DOHH2 (cell line): ENCODE results near the gene MLLT6.
A peak's percentile ranks its signal among the peaks of the same experiment; 100 is the strongest.

ENCODE experiments used
- H3F3A ChIP-seq: fragments of 200-600 bp; sonication (generic), shearing (Covaris generic); 2 replicates; pipeline ENCODE4 v1.6.0; 2016; ENCODE audit warnings: antibody characterized with exemption, mild to moderate bottlenecking; ENCODE audit not compliant: control insufficient read depth, insufficient read depth
- H3K27ac ChIP-seq: fragments of 200-600 bp; sonication (generic); 2 replicates; pipeline ENCODE4 v1.5.1; 2014; ENCODE audit warnings: low read depth, mild to moderate bottlenecking, low read length, moderate library complexity
- H3K27me3 ChIP-seq: fragments of 200-600 bp; sonication (generic); 2 replicates; pipeline ENCODE4 v1.6.1; 2014; ENCODE audit warnings: mild to moderate bottlenecking, low read length, mixed read lengths; ENCODE audit not compliant: control insufficient read depth
- H3K36me3 ChIP-seq: fragments of 200-600 bp; sonication (generic); 2 replicates; pipeline ENCODE4 v1.6.1; 2014; ENCODE audit warnings: mild to moderate bottlenecking, low read length, moderate library complexity, mixed read lengths; ENCODE audit not compliant: control insufficient read depth
- H3K4me1 ChIP-seq: fragments of 200-600 bp; sonication (generic); 2 replicates; pipeline ENCODE4 v1.6.1; 2014; ENCODE audit warnings: mild to moderate bottlenecking, low read length, mixed read lengths; ENCODE audit not compliant: control insufficient read depth
- H3K4me2 ChIP-seq: fragments of 200-600 bp; sonication (generic); 2 replicates; pipeline ENCODE4 v1.6.0; 2014; ENCODE audit warnings: mild to moderate bottlenecking, low read length, moderate library complexity
- H3K4me3 ChIP-seq: fragments of 200-600 bp; sonication (generic); 2 replicates; pipeline ENCODE4 v1.5.1; 2014; ENCODE audit warnings: mild to moderate bottlenecking, low read length, mixed read lengths
- H3K79me2 ChIP-seq: fragments of 200-600 bp; sonication (generic); 2 replicates; pipeline ENCODE4 v1.6.1; 2014; ENCODE audit warnings: mild to moderate bottlenecking, low read length, mixed read lengths; ENCODE audit not compliant: control insufficient read depth
- H3K9me2 ChIP-seq: fragments of 200-600 bp; sonication (generic); replicated peaks from 2 replicates; pipeline ENCODE4 v1.6.1; 2014; ENCODE audit warnings: mild to moderate bottlenecking, low read length, mixed read lengths; ENCODE audit not compliant: control insufficient read depth
- H3K9me3 ChIP-seq: fragments of 200-600 bp; sonication (generic); 2 replicates; pipeline ENCODE4 v1.6.1; 2014; ENCODE audit warnings: antibody characterized with exemption, low read length, mixed read lengths; ENCODE audit not compliant: control insufficient read depth, insufficient read depth
- H4K20me1 ChIP-seq: fragments of 200-600 bp; sonication (generic); 2 replicates; pipeline ENCODE4 v1.6.0; 2014; ENCODE audit warnings: low read depth, mild to moderate bottlenecking, antibody characterized with exemption, low read length, moderate library complexity; ENCODE audit not compliant: control insufficient read depth, insufficient read depth
- CTCF ChIP-seq: fragments of 200-600 bp; sonication (generic); IDR thresholded peaks from one replicate; pipeline ENCODE4 v1.5.1; 2014; ENCODE audit warnings: antibody characterized with exemption, mild to moderate bottlenecking, low read depth, low read length; ENCODE audit not compliant: poor library complexity, severe bottlenecking
- EZH2phosphoT487 ChIP-seq: fragments of 200-600 bp; sonication (generic); IDR thresholded peaks from 2 replicates; pipeline ENCODE4 v1.6.1; 2017; ENCODE audit warnings: borderline replicate concordance, mild to moderate bottlenecking, antibody characterized with exemption, low read length, moderate library complexity, mixed read lengths

MLLT6 gene

GRCh38 chr17:38674749-38675615 lies 30.1 kb upstream of the MLLT6 start, which contains the start of gene EPOP:
Gene EPOP (minus strand): TSS chr17:38674957. CDS start chr17:38674495, 462 bp downstream.
- H3K79me2 ChIP-seq = peaks cover 27% of the 10 kb centered on the region
- H3K27me3 ChIP-seq = peaks cover 4% of the 10 kb centered on the region
- TF ChIP-seq CTCF (no peak), EZH2phosphoT487 (no peak)
- H3K4me3 ChIP-seq = peak within 1 kb of the TSS; percentile 82
- peaks cover 9% of the 10 kb centered on the region for H3F3A ChIP-seq
- no peaks in the 10 kb centered on the region for H3K9me2 ChIP-seq
- H3K27ac ChIP-seq = peak within 1 kb of the TSS; percentile 49
- no peaks in the 10 kb centered on the region for H3K9me3 ChIP-seq
- H3K4me2 ChIP-seq = peak within 1 kb of the TSS; percentile 79
- peaks cover 47% of the 10 kb centered on the region for H3K4me1 ChIP-seq
- peaks cover 6% of the 10 kb centered on the region; the same call in 1 of the 2 replicates for H3K36me3 ChIP-seq
- peaks cover 12% of the 10 kb centered on the region for H4K20me1 ChIP-seq

DNA sequence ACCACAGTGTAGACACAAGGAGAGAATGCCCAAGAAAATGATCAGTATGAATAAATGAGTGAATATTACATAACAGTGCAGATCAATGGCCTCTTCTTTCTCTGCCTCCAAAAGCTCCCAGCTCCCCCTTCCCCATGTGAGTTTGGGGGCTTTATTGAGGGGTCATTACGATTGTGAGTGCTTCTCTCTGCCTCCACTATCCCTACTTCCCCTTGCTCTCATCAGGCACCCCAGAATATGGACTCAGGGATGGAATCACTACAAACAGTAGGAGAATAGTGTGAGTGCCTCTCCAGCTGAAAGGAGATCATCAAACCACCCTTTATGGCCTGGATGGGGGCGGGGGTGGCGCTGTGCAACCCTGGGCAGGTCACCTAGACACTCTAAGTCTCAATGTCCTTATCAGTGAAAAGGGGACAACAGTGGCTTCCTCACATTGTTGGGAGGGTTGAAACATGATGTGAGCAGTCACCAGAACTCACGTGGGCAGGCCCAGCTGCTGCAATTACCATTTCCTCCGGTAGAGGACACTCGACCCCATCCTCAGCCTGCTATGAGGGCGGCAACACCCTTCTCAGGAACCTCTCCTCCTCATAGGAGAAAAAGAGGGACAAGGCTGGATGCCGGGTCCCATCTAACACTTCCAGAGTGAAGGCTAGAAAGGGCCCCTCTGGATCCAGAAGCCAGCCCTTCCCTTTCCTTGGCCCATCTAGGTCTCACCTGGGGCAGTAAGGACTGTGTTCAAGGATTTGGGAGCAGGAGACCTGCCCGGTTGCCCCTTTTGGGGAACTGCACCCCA lies 28.2 kb upstream of the MLLT6 start:
- peaks cover 9% of the 10 kb centered on the region for H3F3A ChIP-seq
- H3K36me3 ChIP-seq = peaks cover 6% of the 10 kb centered on the region; the same call in 1 of the 2 replicates
- H3K9me3 ChIP-seq = no peaks in the 10 kb centered on the region
- peak overlapping the region; percentile 33; the same call in 1 of the 2 replicates for H3K4me3 ChIP-seq
- H3K9me2 ChIP-seq = no peaks in the 10 kb centered on the region
- H4K20me1 ChIP-seq = peaks cover 9% of the 10 kb centered on the region
- no peak overlapping the region for H3K27ac ChIP-seq
- H3K79me2 ChIP-seq = peaks cover 24% of the 10 kb centered on the region
- TF ChIP-seq EZH2phosphoT487 (no peak), CTCF (peak; percentile 97)
- no peaks in the 10 kb centered on the region for H3K27me3 ChIP-seq
- peaks cover 40% of the 10 kb centered on the region for H3K4me1 ChIP-seq
- H3K4me2 ChIP-seq = peak overlapping the region; percentile 50

DNA sequence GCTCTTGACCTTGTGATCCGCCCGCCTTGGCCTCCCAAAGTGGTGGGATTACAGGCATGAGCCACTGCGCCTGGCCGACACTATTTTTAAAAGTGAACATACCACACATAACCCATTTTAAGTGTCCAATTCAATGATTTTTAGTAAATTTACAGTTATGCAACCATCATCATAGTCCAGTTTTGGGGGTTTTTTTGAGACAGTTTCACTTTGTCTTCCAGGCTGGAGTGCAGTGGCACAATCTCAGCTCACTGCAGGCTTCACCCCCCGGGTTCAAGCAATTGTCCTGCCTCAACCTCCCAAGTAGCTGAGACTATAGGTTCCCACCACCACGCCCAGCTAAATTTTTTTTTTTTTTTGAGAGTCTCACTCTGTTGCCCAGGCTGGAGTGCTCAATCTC lies 27.3 kb upstream of the MLLT6 start:
- H3K9me3 ChIP-seq = no peaks in the 10 kb centered on the region
- peaks cover 9% of the 10 kb centered on the region for H3F3A ChIP-seq
- peaks cover 38% of the 10 kb centered on the region for H3K4me1 ChIP-seq
- no peak overlapping the region for H3K4me2 ChIP-seq
- H3K27me3 ChIP-seq = no peaks in the 10 kb centered on the region
- TF ChIP-seq CTCF (no peak), EZH2phosphoT487 (no peak)
- H3K79me2 ChIP-seq = peaks cover 15% of the 10 kb centered on the region
- H3K36me3 ChIP-seq = peaks cover 1% of the 10 kb centered on the region; the same call in 1 of the 2 replicates
- peaks cover 2% of the 10 kb centered on the region for H4K20me1 ChIP-seq
- H3K27ac ChIP-seq = no peak overlapping the region
- no peak overlapping the region for H3K4me3 ChIP-seq
- H3K9me2 ChIP-seq = no peaks in the 10 kb centered on the region
